Naive thymus-derived CD8-positive, alpha-beta T cell (primary cell): ENCODE measurements around the gene FTL. TPM values are rescaled to one million over a fixed set of nuclear protein-coding genes. Genes with fewer than 3 reads are reported as not detected.

Experiments
- ATAC-seq, 2 donors: fragments of 150-1000 bp; cut with Tn5 transposase in 1 of 2; sonication (Bioruptor Pico), chemical (Tn5 transposase) in 1 of 2; 1 replicate in 1 of 2; 2 replicates in 1 of 2; pipeline ENCODE4 v1.10.0; 2021; ENCODE audit warnings: mild to moderate bottlenecking in 2 of 2, moderate library complexity in 2 of 2
- POLR2A ChIA-PET: fragments of 350-600 bp; sonication (Branson Sonifier 250); formaldehyde crosslinking; loops from one replicate; lab custom pipeline; 2021; ENCODE audit warnings: antibody characterized with exemption; lab: Charles Lee
- DNase-seq, 10 donors: peaks; one replicate each; pipeline versions ENCODE4 v3.0.0 to v3.0.0-alpha.2; 2020 to 2022
- H3K27ac Mint-ChIP-seq, 10 donors: one replicate each; pipeline ENCODE4 v1.8.0; 2020 to 2022; ENCODE audit warnings: mild to moderate bottlenecking in 10 of 10, mixed read lengths in 10 of 10, moderate library complexity in 4 of 10, inconsistent platforms in 1 of 10
- H3K27me3 Mint-ChIP-seq, 5 donors: one replicate each; pipeline ENCODE4 v1.8.0; 2021 to 2022; ENCODE audit warnings: mixed read lengths in 5 of 5
- H3K36me3 Mint-ChIP-seq, 3 donors: one replicate each; pipeline ENCODE4 v1.8.0; 2020 to 2022; ENCODE audit warnings: mixed read lengths in 3 of 3, mild to moderate bottlenecking in 2 of 3, inconsistent platforms in 1 of 3
- H3K4me1 Mint-ChIP-seq, 4 donors: one replicate each; pipeline ENCODE4 v1.8.0; 2021 to 2022; ENCODE audit warnings: mixed read lengths in 4 of 4
- H3K4me3 Mint-ChIP-seq, 10 donors: one replicate each; pipeline ENCODE4 v1.8.0; 2020 to 2022; ENCODE audit warnings: mild to moderate bottlenecking in 10 of 10, mixed read lengths in 10 of 10, moderate library complexity in 6 of 10, inconsistent platforms in 1 of 10
- H3K9me3 Mint-ChIP-seq, 9 donors: one replicate each; pipeline ENCODE4 v1.8.0; 2020 to 2022; ENCODE audit warnings: mixed read lengths in 9 of 9, mild to moderate bottlenecking in 3 of 9, inconsistent platforms in 1 of 9, moderate library complexity in 1 of 9
- polyA plus RNA-seq, 3 donors: library from polyadenylated mRNA; unstranded; fragments of 300-500 nt; fragmentation: Illumina TruSeq; gene quantifications; one replicate each; pipeline ENCODE4 v1.2.3, GENCODE V29; 2021
- total RNA-seq, 8 experiments: library from RNA in 2 of 8; stranded (reverse) in 2 of 8; gene quantifications; one replicate each; pipeline ENCODE4 v1.2.3 and lab custom pipeline; 2021 to 2026

Gene FTL
- total and polyA plus RNA-seq, 5 experiments from 2014 or later = 1,370 to 4,899 (median 4,833) TPM

DNA sequence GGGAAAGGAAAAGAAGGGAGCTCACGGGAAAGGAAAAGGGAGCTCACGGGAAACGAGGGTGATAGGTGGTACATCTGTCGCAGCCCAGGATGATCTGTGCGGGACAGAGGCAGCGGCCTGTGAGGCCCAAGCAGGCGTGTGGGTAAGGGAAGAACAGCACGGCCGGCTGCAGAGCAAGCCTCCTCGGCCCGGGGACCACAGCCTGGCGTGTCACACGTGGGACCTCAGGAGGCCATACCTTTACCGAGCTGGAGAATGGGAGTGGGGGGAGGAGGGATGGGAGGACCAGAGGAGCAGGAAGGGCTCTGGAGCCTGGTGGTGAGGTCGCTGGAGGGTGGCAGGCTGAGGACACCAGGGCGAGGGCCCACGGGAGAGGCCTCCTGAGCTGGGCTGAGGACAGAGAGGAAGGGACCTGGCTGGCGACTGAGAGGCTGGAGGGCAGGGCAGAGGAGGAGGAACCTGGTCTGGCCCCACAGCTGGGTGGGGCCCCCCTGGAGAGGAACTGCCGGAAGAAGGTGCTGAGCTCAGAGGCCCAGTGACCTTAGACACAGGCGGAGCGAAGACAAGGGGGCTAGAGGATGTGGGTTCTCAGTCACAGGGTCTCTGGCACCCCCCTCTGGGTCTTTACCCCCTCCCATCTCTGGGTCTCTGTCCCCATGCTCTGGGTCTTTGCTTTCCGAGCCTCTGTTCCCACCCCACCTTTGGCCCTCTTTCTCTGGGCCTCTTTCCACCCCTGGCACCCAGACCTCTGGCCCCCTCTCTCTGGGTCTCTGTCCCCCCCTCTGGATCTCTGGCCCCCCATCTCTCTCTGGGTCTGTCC lies 2.9 kb upstream of the FTL start:
- Mint-ChIP-seq H3K4me1 (peaks cover 30 to 78% (median 68%) of the 10 kb centered on the region in 4 donors), H3K27ac (peak overlapping the region; percentile 88 to 99 (median 96)), H3K36me3 (peaks cover 0 to 31% (median 10%) of the 10 kb centered on the region in 3 donors), H3K27me3 (no peaks in the 10 kb centered on the region), H3K9me3 (no peaks in the 10 kb centered on the region), H3K4me3 (peak overlapping the region; percentile 46 to 100 (median 66))
- ATAC-seq = no peak
- peak in 5 of 10 donors; percentile 34 to 66 (median 47) for DNase-seq
- POLR2A ChIA-PET = interaction anchor here (0.5 to 2.3 kb wide), 8 partner anchors 8 to 598 kb away, joined by 3 to 8 read pairs (median 4); partner anchors contain the start of genes DBP, DHDH, GYS1 and RUVBL2

DNA sequence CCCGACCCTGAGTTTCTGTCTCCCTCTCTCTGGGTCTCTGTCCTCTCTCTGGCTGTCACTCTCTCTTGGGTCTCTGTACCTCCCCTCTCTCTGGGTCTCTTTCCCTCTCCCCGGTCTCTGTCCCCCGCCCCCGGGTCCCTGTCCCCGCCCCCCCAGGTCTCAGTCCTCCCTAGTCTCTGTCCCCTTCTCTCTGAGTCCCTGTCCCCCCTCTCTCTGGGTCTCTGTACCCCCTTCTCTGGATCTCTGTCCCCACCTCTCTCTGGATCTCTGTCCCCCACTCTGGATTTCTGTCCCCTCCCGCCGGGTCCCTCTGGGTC lies 2.3 kb upstream of the FTL start:
- peaks cover 0 to 31% (median 11%) of the 10 kb centered on the region in 3 donors for H3K36me3 Mint-ChIP-seq

GRCh38 chr19:48963371-48964204 lies 1.5 kb upstream of the FTL start:
- no peak for ATAC-seq
- Mint-ChIP-seq H3K4me1 (peaks cover 32 to 76% (median 69%) of the 10 kb centered on the region in 4 donors), H3K27me3 (no peaks in the 10 kb centered on the region), H3K4me3 (peak overlapping the region; percentile 94 to 100 (median 99)), H3K27ac (peak overlapping the region; percentile 92 to 99 (median 97)), H3K36me3 (peaks cover 0 to 33% (median 11%) of the 10 kb centered on the region in 3 donors), H3K9me3 (no peaks in the 10 kb centered on the region)
- peak in 7 of 10 donors; percentile 26 to 77 (median 42) for DNase-seq
- POLR2A ChIA-PET = interaction anchor here (0.5 to 5.3 kb wide), 13 partner anchors 9 to 1548 kb away, joined by 3 to 53 read pairs (median 3); partner anchors contain the start of genes BAX, GYS1, NUCB1 and RUVBL2

More for the DNA sequence above, 2.3 kb upstream of the FTL start:
- peak overlapping the region; percentile 88 to 99 (median 96) for H3K27ac Mint-ChIP-seq
- ATAC-seq (no peak), DNase-seq (no peak)
- peak overlapping the region in 9 of 10 donors; percentile 56 to 100 (median 82) for H3K4me3 Mint-ChIP-seq
- POLR2A ChIA-PET = interaction anchor here (0.9 to 2.3 kb wide), 3 partner anchors 8 to 31 kb away, joined by 5 to 8 read pairs (median 6); partner anchors contain the start of genes DHDH, GYS1 and RUVBL2
- peaks cover 30 to 79% (median 67%) of the 10 kb centered on the region in 4 donors for H3K4me1 Mint-ChIP-seq
- H3K27me3 Mint-ChIP-seq = no peaks in the 10 kb centered on the region
- no peaks in the 10 kb centered on the region for H3K9me3 Mint-ChIP-seq

- H3K9me3 Mint-ChIP-seq = no peaks in the 10 kb centered on the region
- DNase-seq (peak in 3 of 10 donors; percentile 22 to 24 (median 23)), ATAC-seq (no peak)
- H3K36me3 Mint-ChIP-seq = peaks cover 0 to 34% (median 11%) of the 10 kb centered on the region in 3 donors
- H3K4me3 Mint-ChIP-seq = peak overlapping the region; percentile 94 to 100 (median 99)
- peaks cover 32 to 73% (median 67%) of the 10 kb centered on the region in 4 donors for H3K4me1 Mint-ChIP-seq
- POLR2A ChIA-PET = interaction anchor here (0.5 to 5.3 kb wide), 19 partner anchors 10 to 1547 kb away, joined by 3 to 53 read pairs (median 5); partner anchors contain the start of genes BAX, GYS1, HSD17B14 and NUCB1
- H3K27me3 Mint-ChIP-seq = no peaks in the 10 kb centered on the region
- peak overlapping the region; percentile 93 to 99 (median 98) for H3K27ac Mint-ChIP-seq
These were observed 687 bp upstream of the FTL start for GRCh38 chr19:48964205-48965039.

DNA sequence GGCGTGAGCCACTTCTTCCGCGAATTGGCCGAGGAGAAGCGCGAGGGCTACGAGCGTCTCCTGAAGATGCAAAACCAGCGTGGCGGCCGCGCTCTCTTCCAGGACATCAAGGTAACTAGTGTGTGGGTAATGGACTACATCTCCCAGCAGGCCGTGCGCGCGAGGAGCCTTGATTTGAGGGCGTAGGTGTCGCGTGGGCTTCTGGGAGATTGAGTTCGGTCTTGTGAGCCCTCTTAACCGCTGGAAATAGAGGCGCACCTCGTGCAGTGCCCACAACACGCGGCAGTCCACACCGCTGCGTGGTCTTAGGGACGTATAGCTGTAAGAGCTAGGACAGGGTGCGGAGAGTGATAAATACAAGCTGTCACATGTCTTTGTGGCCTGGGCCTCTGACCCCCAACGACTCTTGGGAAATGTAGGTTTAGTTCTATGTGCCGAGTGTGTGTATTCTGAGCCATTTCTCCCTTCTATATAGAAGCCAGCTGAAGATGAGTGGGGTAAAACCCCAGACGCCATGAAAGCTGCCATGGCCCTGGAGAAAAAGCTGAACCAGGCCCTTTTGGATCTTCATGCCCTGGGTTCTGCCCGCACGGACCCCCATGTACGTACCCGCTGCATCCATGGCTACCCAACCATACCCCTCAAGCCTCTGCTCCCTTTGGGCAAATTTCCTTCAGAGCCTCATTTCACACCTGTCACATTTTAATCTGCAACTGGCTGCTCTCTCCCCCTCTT lies 864 bp downstream of the FTL start:
- ATAC-seq = peak; percentile 71 to 79
- no peaks in the 10 kb centered on the region for H3K9me3 Mint-ChIP-seq
- H3K4me3 Mint-ChIP-seq = peak overlapping the region; percentile 94 to 100 (median 99)

DNA sequence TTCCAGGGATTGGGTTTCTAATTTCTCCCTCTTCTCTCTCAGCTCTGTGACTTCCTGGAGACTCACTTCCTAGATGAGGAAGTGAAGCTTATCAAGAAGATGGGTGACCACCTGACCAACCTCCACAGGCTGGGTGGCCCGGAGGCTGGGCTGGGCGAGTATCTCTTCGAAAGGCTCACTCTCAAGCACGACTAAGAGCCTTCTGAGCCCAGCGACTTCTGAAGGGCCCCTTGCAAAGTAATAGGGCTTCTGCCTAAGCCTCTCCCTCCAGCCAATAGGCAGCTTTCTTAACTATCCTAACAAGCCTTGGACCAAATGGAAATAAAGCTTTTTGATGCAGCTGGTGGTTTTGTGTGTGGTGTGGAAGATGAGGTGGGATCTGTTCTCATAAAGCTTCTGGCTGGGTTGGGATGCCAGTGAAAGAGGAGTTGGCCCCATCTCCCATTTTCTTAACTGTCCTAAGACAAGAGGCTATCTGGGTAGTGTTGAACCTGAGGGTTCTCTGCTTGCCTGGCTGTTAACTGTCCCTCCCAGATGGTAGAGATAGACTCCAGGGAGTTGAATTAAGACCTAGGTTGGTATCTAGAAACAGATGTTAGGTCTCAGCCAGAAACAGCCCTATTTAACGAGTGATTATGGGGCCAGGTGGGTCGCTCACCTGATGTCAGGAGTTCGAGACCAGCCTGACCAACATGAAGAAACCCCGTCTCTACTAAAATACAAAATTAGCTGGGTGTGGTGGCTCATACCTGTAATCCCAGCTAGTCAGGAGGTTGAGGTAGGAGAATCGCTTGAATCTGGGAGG lies 1.6 kb downstream of the FTL start:
- Mint-ChIP-seq H3K27ac (peak overlapping the region; percentile 57 to 99 (median 98)), H3K4me1 (peaks cover 30 to 67% (median 61%) of the 10 kb centered on the region in 4 donors), H3K36me3 (peaks cover 0 to 38% (median 16%) of the 10 kb centered on the region in 3 donors), H3K4me3 (peak overlapping the region; percentile 94 to 100 (median 99)), H3K9me3 (no peaks in the 10 kb centered on the region), H3K27me3 (no peaks in the 10 kb centered on the region)
- POLR2A ChIA-PET = interaction anchor here (0.6 to 5.3 kb wide), 13 partner anchors 10 to 348 kb away, joined by 3 to 53 read pairs (median 6); partner anchors contain the start of genes BAX, GYS1, NUCB1 and PPP1R15A
- DNase-seq (no peak), ATAC-seq (no peak)

More for the DNA sequence above, 864 bp downstream of the FTL start:
- Mint-ChIP-seq H3K36me3 (peaks cover 0 to 37% (median 14%) of the 10 kb centered on the region in 3 donors), H3K4me1 (peaks cover 32 to 71% (median 65%) of the 10 kb centered on the region in 4 donors), H3K27me3 (no peaks in the 10 kb centered on the region), H3K27ac (peak overlapping the region; percentile 96 to 99 (median 98))
- DNase-seq = peak; percentile 77 to 94 (median 88)
- POLR2A ChIA-PET = interaction anchor here (0.6 to 5.3 kb wide), 19 partner anchors 8 to 1060 kb away, joined by 3 to 53 read pairs (median 6); partner anchors contain the start of genes BAX, GYS1, HSD17B14 and NUCB1

- H3K27ac Mint-ChIP-seq = peak overlapping the region in 5 of 10 donors; percentile 14 to 97 (median 29)
- POLR2A ChIA-PET = interaction anchor here (0.6 to 5.3 kb wide), 8 partner anchors 9 to 240 kb away, joined by 3 to 53 read pairs (median 6); partner anchors contain the start of genes GYS1, NUCB1, PPP1R15A and RUVBL2
- peak overlapping the region in 6 of 10 donors; percentile 94 to 100 (median 98) for H3K4me3 Mint-ChIP-seq
- DNase-seq (no peak), ATAC-seq (no peak)
- no peaks in the 10 kb centered on the region for H3K9me3 Mint-ChIP-seq
- peaks cover 0 to 39% (median 16%) of the 10 kb centered on the region in 3 donors for H3K36me3 Mint-ChIP-seq
- H3K27me3 Mint-ChIP-seq = no peaks in the 10 kb centered on the region
- H3K4me1 Mint-ChIP-seq = peaks cover 25 to 59% (median 53%) of the 10 kb centered on the region in 4 donors
These were observed 2.5 kb downstream of the FTL start for GRCh38 chr19:48967346-48968178.

GRCh38 chr19:48968179-48968661 lies 3.1 kb downstream of the FTL start:
- H3K36me3 Mint-ChIP-seq = peaks cover 0 to 46% (median 19%) of the 10 kb centered on the region in 3 donors
- no peaks in the 10 kb centered on the region for H3K9me3 Mint-ChIP-seq
- H3K4me1 Mint-ChIP-seq = peaks cover 20 to 56% (median 48%) of the 10 kb centered on the region in 4 donors
- peak overlapping the region in 2 of 10 donors; percentile 14 to 56 for H3K27ac Mint-ChIP-seq
- POLR2A ChIA-PET = interaction anchor here (0.9 to 5.3 kb wide), 4 partner anchors 25 to 96 kb away, joined by 4 to 53 read pairs (median 6); partner anchors contain the start of genes GYS1, PPP1R15A and RUVBL2
- H3K27me3 Mint-ChIP-seq = no peaks in the 10 kb centered on the region
- ATAC-seq (no peak), DNase-seq (no peak)
- H3K4me3 Mint-ChIP-seq = peak overlapping the region in 1 of 10 donors; percentile 34

DNA sequence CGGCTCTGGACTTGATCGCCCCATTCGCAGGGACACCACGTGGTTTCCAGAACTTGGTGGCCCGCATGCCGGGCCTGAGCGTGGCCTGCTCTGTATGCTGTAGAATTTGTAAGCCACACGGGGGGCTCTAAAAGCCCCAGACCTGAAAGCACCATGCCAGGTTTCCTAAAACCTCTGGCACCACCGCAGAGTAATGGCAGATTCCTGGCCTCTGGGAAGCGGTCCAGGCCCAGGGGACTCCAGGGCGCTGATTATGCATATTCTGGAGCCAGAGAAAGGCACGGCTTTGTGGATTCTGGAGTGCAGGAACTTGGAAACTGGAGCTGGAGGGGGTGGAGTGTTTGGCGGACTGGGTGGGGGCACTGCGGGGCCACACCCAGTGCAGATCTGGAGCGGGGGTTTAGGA lies 3.7 kb downstream of the FTL start:
- Mint-ChIP-seq H3K4me3 (no peak overlapping the region), H3K27me3 (no peaks in the 10 kb centered on the region), H3K4me1 (peaks cover 16 to 50% (median 42%) of the 10 kb centered on the region in 4 donors), H3K9me3 (no peaks in the 10 kb centered on the region), H3K36me3 (peaks cover 0 to 46% (median 19%) of the 10 kb centered on the region in 3 donors), H3K27ac (peak overlapping the region in 1 of 10 donors; percentile 2)
- DNase-seq (no peak), ATAC-seq (no peak)
- POLR2A ChIA-PET = interaction anchor here (0.6 kb wide), 1 partner anchor 90 kb away, joined by 4 read pairs; no protein-coding TSS in a partner anchor
